Astrocyte (in vitro differentiated cells and primary cell): Measurements from ENCODE around the gene OLA1.

Experiments used
- CTCF ChIP-seq: IDR thresholded peaks from 2 replicates; pipeline ENCODE4 v1.5.1; 2011; ENCODE audit warnings: low read depth, mild to moderate bottlenecking, inconsistent platforms, low read length, moderate library complexity; ENCODE audit not compliant: insufficient read depth
- EZH2 ChIP-seq: IDR thresholded peaks from 2 replicates; pipeline ENCODE4 v1.6.1; 2012; ENCODE audit warnings: mild to moderate bottlenecking, low read length, inconsistent platforms; ENCODE audit not compliant: insufficient read depth

GRCh38 chr2:174088706-174089460, 159.4 kb downstream of the OLA1 start:
- TF ChIP-seq CTCF (no peak), EZH2 (no peak)
